Panc1 (cell line): ENCODE results near the gene UBE2O.

Source experiments
- CTCF ChIP-seq: fragments of 450-650 bp; IDR thresholded peaks from 2 replicates; pipeline ENCODE4 v1.5.1; 2017; ENCODE audit warnings: mild to moderate bottlenecking
- REST ChIP-seq, 2 experiments: IDR thresholded peaks; 2 replicates each; pipeline ENCODE4 v1.6.1; 2011 to 2012; ENCODE audit warnings: low read depth in 2 of 2, control low read depth in 1 of 2, low read length in 1 of 2, mild to moderate bottlenecking in 1 of 2, moderate library complexity in 1 of 2; ENCODE audit not compliant: insufficient read depth in 1 of 2
- TCF7L2 ChIP-seq: IDR thresholded peaks from 2 replicates; pipeline ENCODE4 v1.6.1; 2011; ENCODE audit warnings: mild to moderate bottlenecking, low read depth, low read length, inconsistent platforms

- no peak for TF ChIP-seq CTCF
- no peak for TF ChIP-seq REST (IDR thresholded peaks at IDR 0.05; ENCODE audit: insufficient read depth in 1 of 2, low read depth in 2 of 2, low read length in 1 of 2)
- no peak for TF ChIP-seq TCF7L2
These were observed 23.8 kb upstream of the UBE2O start for GRCh38 chr17:76476736-76477135.
